ENCODE results near the gene BNC2.

The BNC2 gene

DNA sequence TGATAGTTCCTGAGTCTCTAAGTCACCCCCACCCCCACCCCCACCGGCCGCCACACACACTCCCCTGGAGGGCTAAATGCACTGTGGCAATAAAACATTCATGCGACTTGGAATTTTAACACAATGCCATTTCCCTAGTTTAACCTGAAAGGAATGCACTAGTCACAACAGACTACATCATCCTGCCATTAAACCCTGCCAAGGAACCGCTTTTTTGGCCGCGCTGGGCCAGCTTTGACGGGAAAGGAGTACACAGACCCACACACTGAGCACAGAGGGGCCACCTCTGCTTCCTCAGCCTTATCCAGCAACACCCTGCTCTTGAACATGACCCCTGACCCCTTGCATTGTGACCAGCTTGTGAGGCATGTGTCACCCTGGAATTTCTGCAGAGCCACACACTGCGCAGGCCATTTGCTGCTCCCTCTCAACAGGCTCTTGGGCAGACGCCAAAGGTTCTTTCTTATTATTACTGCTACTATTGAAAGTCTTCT is 165.3 kb downstream of the BNC2 start:
- Histone ChIP-seq H3K9me3 (ENCODE audit: low read length) (no peaks in the 10 kb centered on the region), H4K20me1 (ENCODE audit: insufficient read depth, low read length) (no peaks in the 10 kb centered on the region), H2AFZ (ENCODE audit: low read length) (no peak overlapping the region), H3K27ac (ENCODE audit: low read depth, low read length, poor library complexity, severe bottlenecking) (no peak overlapping the region), H3K27me3 (ENCODE audit: insufficient read depth, low read length) (no peaks in the 10 kb centered on the region), H3K9ac (ENCODE audit: low read length) (no peak overlapping the region), H3K4me2 (ENCODE audit: low read length) (no peak overlapping the region), H3K36me3 (ENCODE audit: insufficient read depth, low read length) (no peaks in the 10 kb centered on the region), H3K79me2 (ENCODE audit: insufficient read depth, low read length) (no peaks in the 10 kb centered on the region), H3K9me2 (ENCODE audit: low read depth, low read length) (no peaks in the 10 kb centered on the region), H3F3A (ENCODE audit: insufficient read depth, low read length) (no peaks in the 10 kb centered on the region), H3K4me3 (ENCODE audit: low read depth, low read length, poor library complexity, severe bottlenecking) (no peak overlapping the region), H3K4me1 (ENCODE audit: insufficient read depth, low read length, severe bottlenecking) (no peaks in the 10 kb centered on the region)
- TF ChIP-seq EZH2 (IDR thresholded peaks at IDR 0.05; ENCODE audit: borderline replicate concordance, low read length): no peak
- TF ChIP-seq, protein P1, sequence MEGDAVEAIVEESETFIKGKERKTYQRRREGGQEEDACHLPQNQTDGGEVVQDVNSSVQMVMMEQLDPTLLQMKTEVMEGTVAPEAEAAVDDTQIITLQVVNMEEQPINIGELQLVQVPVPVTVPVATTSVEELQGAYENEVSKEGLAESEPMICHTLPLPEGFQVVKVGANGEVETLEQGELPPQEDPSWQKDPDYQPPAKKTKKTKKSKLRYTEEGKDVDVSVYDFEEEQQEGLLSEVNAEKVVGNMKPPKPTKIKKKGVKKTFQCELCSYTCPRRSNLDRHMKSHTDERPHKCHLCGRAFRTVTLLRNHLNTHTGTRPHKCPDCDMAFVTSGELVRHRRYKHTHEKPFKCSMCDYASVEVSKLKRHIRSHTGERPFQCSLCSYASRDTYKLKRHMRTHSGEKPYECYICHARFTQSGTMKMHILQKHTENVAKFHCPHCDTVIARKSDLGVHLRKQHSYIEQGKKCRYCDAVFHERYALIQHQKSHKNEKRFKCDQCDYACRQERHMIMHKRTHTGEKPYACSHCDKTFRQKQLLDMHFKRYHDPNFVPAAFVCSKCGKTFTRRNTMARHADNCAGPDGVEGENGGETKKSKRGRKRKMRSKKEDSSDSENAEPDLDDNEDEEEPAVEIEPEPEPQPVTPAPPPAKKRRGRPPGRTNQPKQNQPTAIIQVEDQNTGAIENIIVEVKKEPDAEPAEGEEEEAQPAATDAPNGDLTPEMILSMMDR (IDR thresholded peaks at IDR 0.05; ENCODE audit: low read length): no peak

DNA sequence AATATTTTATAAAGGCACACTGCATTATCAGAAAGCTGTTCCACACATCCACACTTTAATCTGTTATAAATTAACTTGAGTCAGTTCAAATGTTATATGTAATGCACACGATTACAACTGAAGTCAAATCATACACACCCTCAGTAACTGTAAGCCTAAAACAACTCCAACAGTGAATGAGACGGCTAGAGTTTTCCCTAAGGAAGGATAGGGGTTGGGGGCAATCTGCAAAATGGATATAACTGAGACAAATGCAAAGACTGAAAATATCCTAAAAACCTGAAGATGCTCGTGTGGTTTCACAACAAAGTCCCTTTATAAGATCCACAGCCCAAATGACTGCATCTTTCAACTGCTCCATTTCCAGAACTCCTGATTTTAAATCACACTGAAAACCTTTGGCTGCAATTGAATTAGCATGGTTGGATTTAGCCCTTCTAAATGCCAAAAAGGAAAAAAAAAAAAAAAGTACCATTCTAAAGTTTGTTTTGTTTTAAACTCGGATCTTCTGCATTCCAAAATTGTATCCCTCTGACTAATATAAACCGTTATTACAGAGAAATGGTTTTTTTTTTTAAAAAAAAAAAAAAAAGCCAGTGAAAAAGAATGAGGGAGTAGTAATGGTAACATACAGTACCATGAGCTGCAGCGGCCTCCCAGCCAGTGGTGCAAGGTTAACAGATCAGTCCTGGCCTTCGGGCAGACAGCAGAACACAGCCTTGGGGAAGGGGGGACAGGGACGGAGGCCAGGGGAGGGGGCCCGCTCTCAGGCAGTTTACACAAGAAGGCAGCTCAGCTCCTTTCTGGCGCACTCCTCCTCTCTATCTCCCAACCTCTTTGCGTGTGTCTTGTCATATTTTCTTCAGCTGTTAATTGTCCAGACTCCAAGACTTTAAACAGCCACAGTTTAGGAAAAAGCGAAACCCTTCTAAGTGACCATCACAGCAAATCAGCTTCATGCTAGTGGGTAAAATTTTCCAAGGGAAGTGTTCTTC is 166.1 kb downstream of the BNC2 start:
- no peaks in the 10 kb centered on the region for H3K9me3 ChIP-seq (ENCODE audit: low read length)
- H3K4me2 ChIP-seq (ENCODE audit: low read length): no peak overlapping the region
- TF ChIP-seq, protein P1 (IDR thresholded peaks at IDR 0.05; ENCODE audit: low read length): no peak
- no peak for TF ChIP-seq EZH2 (IDR thresholded peaks at IDR 0.05; ENCODE audit: borderline replicate concordance, low read length)
- no peak overlapping the region for H2AFZ ChIP-seq (ENCODE audit: low read length)
- H3K36me3 ChIP-seq (ENCODE audit: insufficient read depth, low read length): no peaks in the 10 kb centered on the region
- no peaks in the 10 kb centered on the region for H4K20me1 ChIP-seq (ENCODE audit: insufficient read depth, low read length)
- H3K27me3 ChIP-seq (ENCODE audit: insufficient read depth, low read length): no peaks in the 10 kb centered on the region
- no peak overlapping the region for H3K27ac ChIP-seq (ENCODE audit: low read depth, low read length, poor library complexity, severe bottlenecking)
- no peak overlapping the region for H3K4me3 ChIP-seq (ENCODE audit: low read depth, low read length, poor library complexity, severe bottlenecking)
- H3K79me2 ChIP-seq (ENCODE audit: insufficient read depth, low read length): no peaks in the 10 kb centered on the region
- H3K9me2 ChIP-seq (ENCODE audit: low read depth, low read length): no peaks in the 10 kb centered on the region
- no peaks in the 10 kb centered on the region for H3F3A ChIP-seq (ENCODE audit: insufficient read depth, low read length)
- no peak overlapping the region for H3K9ac ChIP-seq (ENCODE audit: low read length)
- no peaks in the 10 kb centered on the region for H3K4me1 ChIP-seq (ENCODE audit: insufficient read depth, low read length, severe bottlenecking)

DNA sequence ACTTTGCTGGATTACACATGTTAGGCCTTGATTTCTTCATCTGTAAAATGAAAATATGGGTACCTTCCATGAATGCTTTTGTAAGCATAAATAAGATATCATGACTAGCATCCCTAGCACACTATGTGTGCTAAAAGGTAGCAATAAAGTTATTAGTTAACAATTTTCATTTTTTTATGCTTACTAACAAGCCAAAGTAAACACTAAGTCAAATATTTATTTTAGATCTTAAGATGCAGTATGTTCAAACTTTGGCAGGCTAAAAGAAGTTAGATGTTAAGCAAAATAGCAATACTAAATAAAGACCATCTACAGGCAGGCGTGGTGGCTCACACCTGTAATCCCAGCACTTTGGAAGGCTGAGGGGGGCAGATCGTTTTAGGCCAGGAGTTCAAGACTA is 169.1 kb downstream of the BNC2 start:
- H3K9me2 ChIP-seq (ENCODE audit: low read depth, low read length): no peaks in the 10 kb centered on the region
- no peaks in the 10 kb centered on the region for H3K79me2 ChIP-seq (ENCODE audit: insufficient read depth, low read length)
- H3K36me3 ChIP-seq (ENCODE audit: insufficient read depth, low read length): no peaks in the 10 kb centered on the region
- H3K27ac ChIP-seq (ENCODE audit: low read depth, low read length, poor library complexity, severe bottlenecking): no peak overlapping the region
- no peak for TF ChIP-seq EZH2 (IDR thresholded peaks at IDR 0.05; ENCODE audit: borderline replicate concordance, low read length)
- TF ChIP-seq, protein P1 (IDR thresholded peaks at IDR 0.05; ENCODE audit: low read length): no peak
- no peaks in the 10 kb centered on the region for H3K9me3 ChIP-seq (ENCODE audit: low read length)
- no peaks in the 10 kb centered on the region for H3F3A ChIP-seq (ENCODE audit: insufficient read depth, low read length)
- H2AFZ ChIP-seq (ENCODE audit: low read length): no peak overlapping the region
- no peak overlapping the region for H3K4me2 ChIP-seq (ENCODE audit: low read length)
- H4K20me1 ChIP-seq (ENCODE audit: insufficient read depth, low read length): no peaks in the 10 kb centered on the region
- H3K27me3 ChIP-seq (ENCODE audit: insufficient read depth, low read length): no peaks in the 10 kb centered on the region
- H3K4me1 ChIP-seq (ENCODE audit: insufficient read depth, low read length, severe bottlenecking): no peaks in the 10 kb centered on the region
- H3K9ac ChIP-seq (ENCODE audit: low read length): no peak overlapping the region
- no peak overlapping the region for H3K4me3 ChIP-seq (ENCODE audit: low read depth, low read length, poor library complexity, severe bottlenecking)
